GM18909 (cell line): ENCODE data around the gene NINL.
"Not testable (repeated sequence)": the region's sequence is repeated elsewhere in the genome, so short reads cannot be mapped to it uniquely, and the experiment has no call there.

Experiments used
- ATAC-seq: cut with Tn5 transposase; IDR thresholded peaks from one replicate; pipeline ENCODE4 v1.9.1; 2021; ENCODE audit warnings: mild to moderate bottlenecking; ENCODE audit not compliant: unreplicated experiment, poor library complexity

Gene NINL

DNA sequence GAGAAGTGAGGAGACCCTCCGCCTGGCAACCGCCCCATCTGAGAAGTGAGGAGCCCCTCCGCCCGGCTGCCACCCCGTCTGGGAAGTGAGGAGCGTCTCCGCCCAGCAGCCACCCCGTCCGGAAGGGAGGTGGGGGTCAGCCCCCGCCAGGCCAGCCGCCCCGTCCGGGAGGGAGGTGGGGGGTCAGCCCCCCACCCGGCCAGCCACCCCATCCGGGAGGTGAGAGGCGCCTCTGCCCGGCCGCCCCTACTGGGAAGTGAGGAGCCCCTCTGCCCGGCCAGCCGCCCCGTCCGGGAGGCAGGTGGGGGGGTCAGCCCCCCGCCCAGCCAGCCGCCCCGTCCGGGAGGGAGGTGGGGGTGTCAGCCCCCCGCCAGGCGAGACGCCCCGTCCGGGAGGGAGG is 23.6 kb downstream of the NINL start:
- not testable (repeated sequence) for ATAC-seq

GRCh38 chr20:25553819-25554296 is 31.5 kb downstream of the NINL start:
- no peak for ATAC-seq

DNA sequence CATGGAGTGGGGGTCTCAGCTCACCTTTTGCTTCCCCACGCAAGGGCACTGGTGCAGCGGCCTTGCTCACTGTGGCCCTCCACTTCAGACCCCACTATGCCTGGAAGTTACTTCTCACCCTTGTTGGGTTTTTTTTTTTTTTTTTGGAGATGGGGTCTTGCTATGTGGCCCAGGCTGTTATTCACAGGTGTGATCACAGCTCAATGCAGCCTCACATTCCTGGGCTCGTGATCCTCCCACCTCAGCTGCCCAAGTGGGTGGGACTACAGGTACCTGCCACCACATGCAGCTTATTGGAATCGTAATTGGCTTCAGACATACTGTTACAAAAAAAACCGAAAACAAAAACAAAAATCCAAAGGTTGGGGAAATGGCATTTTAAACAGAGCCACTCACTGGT is 32.4 kb downstream of the NINL start:
- ATAC-seq, result no peak

GRCh38 chr20:25551413-25552215 is 33.7 kb downstream of the NINL start:
- no peak for ATAC-seq

DNA sequence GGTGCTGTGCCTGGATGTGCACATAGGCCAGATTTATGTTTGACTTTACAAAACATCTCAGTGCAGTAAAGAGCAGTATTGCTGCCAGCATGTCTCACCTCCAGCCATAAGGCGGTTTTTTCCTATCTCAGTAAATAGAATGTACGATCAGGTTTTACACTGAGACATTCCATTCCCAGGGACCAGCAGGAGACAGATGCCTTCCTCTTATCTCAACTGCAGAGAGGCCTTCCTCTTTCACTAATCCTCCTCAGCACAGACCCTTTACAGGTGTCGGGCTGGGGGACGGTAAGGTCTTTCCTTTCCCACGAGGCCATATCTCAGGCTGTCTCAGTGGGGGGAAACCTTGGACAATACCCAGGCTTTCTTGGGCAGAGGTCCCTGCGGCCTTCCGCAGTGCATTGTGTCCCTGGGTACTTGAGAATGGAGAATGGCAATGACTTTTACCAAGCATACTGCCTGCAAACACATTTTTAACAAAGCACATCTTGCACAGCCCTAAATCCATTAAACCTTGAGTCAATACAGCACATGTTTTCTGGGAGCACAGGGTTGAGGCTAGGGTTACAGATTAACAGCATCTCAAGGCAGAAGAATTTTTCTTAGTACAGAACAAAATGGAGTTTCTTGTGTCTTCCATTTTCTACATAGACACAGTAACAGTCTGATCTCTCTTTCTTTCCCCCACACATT is 34.5 kb downstream of the NINL start:
- not testable (repeated sequence) for ATAC-seq

DNA sequence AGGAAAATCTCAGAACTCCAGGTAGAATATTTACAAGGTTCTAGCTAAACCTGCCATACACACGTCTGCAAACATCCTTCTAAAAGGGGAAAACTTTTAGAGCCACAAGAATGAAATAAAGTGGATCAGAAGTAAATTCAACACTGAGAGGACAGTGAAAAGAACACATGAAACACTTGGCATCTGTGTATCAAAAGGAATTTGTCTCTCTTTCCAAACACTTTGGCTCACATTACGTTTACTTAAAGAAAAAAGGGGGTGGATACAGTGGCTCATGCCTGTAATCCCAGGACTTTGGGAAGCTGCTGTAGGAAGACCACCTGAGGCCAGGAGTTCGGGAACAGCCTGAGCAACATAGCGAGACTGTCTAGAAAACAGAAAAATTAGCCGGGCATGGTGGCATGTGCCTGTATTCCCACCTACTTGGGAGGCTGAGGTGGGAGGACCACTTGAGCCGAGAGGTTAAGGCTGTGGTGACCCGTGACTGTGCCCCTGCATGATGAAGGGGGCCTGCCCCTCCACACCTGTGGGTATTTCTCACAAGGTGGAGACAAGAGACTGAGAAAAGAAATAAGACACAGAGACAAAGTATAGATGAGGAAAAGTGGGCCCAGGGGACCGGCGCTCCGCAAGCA is 35.4 kb downstream of the NINL start:
- ATAC-seq, result no peak

DNA sequence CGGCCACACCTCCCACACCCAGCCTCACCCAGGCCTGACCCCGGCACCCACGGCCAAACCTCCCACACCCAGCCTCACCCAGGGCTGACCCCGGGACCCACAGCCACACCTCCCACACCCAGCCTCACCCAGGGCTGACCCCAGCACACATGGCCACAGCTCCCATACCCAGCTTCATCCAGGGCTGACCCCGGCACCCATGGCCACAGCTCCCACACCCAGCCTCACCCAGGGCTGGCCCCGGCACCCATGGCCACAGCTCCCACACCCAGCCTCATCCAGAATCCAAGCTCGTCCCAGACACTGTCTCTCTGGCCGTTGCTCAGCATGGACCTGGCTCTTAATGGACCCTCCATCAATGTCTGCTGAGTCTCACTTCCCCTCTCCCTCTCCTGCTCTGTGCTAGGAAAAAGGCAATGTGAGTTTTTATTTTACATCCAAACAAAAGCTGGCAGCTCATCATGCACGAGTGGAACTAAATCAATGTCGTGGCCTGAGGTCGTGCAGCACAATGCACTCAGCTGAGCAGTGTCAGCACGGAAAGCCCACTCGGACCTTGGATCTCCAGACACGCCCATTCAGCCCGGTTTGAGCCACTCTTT is 36.1 kb downstream of the NINL start:
- no peak for ATAC-seq

GRCh38 chr20:25548613-25549086 is 36.7 kb downstream of the NINL start:
- no peak for ATAC-seq

DNA sequence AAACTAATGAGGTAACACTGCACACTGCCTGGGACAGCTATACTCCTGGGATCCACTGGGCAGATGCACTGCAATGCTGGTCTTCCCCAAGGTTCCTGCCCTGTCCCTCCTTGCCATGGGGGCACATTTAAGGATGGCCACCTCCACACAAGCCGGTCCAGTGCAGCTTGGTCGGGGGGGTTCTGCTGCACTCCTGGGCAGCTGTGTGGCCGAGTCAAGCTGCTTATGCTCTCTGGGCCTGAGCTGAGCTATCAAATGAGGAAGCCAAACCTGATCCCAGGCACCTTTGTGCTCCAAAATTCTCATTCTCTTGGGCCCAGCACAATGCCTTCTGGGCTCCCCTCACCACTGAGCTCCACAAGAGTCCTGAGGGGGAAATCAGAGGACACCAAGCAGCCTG is 37.3 kb downstream of the NINL start:
- no peak for ATAC-seq

GRCh38 chr20:25547063-25547462 is 38.3 kb downstream of the NINL start:
- no peak for ATAC-seq

GRCh38 chr20:25546048-25546447 is 39.3 kb downstream of the NINL start:
- ATAC-seq, result no peak

DNA sequence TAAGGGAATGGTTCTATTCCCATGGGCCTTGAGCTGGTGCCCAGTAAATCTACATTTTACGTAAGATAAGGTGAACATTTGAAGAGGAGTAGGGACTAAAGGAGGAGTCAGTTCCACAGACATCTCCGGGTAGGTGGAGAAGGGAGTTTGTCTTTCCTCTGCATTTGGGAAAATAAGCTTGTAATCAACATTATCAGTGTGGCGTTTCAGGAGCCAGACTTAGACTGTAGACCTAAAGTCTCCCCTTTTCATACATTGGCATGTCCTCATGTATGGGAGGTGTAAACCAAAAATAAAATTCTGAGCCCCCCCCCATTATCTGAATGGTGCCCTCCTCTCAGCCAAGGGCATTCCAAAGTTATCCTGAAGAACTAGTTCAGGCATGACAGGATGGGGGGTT is 40.2 kb downstream of the NINL start:
- no peak for ATAC-seq

DNA sequence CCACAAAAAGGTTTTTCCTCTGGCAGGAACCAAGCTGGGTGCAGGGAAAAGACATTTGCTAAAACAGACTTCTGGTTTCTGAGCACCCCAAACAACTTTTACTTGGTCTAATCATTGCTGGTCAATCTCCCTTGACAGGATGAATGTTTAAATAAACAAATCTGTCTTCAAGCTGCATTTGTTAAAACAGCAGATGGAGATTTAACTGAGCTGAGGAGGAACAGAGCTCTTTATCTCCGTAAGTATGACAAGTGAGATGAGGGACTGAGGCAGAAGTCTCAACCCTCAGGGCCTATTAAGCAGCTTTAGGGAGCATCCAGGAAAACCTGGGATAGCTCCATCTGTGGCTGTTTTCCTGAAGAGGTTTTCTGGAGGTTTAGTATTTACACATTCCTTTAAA is 40.6 kb downstream of the NINL start:
- ATAC-seq, result no peak

- ATAC-seq, result no peak
Observed at GRCh38 chr20:25544311-25544710, 41.0 kb downstream of the NINL start.

DNA sequence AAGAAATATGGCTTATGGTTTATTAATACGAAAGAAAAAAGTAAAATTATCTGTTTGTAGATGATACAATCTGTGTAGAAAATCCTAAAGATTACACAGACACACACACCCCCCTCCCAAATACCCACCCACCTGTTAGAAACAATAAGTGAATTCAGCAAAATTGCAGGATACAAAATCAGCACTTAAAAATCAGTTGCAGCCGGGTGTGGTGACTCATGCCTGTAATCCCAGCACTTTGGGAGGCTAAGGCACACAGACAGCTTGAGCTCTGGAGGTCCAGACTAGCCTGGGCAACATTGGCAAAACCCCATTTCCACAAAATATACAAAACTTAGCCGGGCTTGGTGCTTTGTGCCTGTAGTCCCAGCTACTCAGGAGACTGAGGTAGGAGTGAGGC is 42.3 kb downstream of the NINL start:
- no peak for ATAC-seq

GRCh38 chr20:25541676-25542075 is 43.7 kb downstream of the NINL start:
- no peak for ATAC-seq

DNA sequence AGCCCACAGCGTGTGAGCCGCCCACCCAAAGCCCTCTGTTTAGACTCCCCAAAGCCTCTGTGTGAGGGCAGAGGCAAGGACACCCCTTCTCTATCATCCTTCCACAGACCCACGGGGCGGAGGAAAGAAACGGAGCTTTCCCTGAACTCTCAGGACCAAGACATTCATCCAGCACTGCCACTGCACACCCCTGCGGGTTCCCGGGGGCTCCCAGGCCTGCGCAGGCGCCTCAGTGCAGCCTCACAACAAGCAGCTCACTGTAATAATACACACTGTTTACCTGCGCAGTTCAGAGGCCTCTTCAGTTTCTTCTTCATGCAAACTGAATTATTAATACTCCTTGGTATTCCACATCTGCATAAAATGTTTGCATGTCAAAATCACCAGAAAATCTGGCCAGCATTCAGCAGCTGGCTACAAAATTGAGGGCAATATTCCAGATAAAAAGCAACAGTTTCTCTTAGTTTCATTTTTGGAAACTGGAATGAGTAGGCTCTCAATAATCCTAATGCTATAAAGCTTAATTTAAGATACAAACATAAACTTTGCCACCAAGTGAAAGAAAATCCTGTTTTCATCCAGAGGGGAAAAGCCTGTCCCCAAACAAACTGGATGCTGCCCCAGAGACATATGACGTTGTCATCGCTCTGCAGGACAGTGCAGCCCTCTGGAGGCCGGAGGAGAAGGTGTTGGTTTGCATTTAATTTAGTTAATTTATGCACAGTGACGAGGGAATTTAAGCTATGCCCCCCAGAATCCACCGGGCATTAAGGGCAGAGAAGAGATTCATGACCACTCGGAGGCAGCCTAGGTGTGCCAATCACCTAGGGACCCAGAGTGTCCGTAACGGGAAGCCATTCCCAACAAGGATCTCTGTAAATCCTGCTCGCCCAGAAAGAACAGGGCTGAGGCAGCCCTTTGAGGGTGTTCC is 45.3 kb downstream of the NINL start:
- no peak for ATAC-seq

GRCh38 chr20:25538838-25539665 is 46.3 kb downstream of the NINL start:
- ATAC-seq, result no peak

DNA sequence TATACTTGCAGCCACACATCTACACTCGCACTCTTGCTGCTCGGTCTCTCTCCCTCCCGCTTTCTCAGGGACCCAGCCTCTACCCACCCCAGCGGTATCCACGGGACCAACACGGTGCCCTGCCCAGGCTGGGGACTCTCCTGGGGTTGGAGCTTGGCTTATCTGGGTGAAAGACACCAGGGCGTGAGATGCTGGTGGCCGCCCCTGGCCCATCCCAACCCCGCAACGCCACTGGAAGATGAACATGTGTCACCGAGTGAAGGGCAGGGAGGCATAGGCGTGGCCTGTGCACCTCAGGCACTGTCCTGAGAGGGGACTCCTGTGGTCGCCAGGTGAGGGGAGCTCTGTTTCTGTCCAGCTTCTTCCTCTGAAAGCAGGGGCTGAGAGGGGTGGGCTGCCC is 47.4 kb downstream of the NINL start:
- no peak for ATAC-seq
